Adipose tissue (tissue), 3 donors: ENCODE results near the gene PIP4K2C. TPM values are rescaled to one million over a fixed set of nuclear protein-coding genes. Genes with fewer than 3 reads are reported as not detected.
"Not testable (repeated sequence)": the region's sequence is repeated elsewhere in the genome, so short reads cannot be mapped to it uniquely, and the experiment has no call there.

ENCODE experiments used
- H3K27ac ChIP-seq: one replicate; pipeline ENCODE4 v1.5.1; 2013; ENCODE audit warnings: low read depth, low read length
- WGBS, 3 donors: extraction: QIAGEN DNeasy Blood & Tissue Kit; methylation state at CpG; one replicate each; pipeline ENCODE4 v1.1.7; 2013; 5-methylcytosine and 5-hydroxymethylcytosine counted together
- polyA plus RNA-seq, 3 donors: library from polyadenylated mRNA; stranded (reverse); fragments of 200-250 nt; gene quantifications; one replicate each; pipeline ENCODE4 v1.2.3, GENCODE V29; 2013
- donor health status: healthy with polysubstance abuse.
- donor health status: Bipolar disorder and iron deficiency.
- donor health status: healthy.

PIP4K2C gene
- polyA plus RNA-seq, 3 donors, result 8.8 to 10.2 (median 10.1) TPM

DNA sequence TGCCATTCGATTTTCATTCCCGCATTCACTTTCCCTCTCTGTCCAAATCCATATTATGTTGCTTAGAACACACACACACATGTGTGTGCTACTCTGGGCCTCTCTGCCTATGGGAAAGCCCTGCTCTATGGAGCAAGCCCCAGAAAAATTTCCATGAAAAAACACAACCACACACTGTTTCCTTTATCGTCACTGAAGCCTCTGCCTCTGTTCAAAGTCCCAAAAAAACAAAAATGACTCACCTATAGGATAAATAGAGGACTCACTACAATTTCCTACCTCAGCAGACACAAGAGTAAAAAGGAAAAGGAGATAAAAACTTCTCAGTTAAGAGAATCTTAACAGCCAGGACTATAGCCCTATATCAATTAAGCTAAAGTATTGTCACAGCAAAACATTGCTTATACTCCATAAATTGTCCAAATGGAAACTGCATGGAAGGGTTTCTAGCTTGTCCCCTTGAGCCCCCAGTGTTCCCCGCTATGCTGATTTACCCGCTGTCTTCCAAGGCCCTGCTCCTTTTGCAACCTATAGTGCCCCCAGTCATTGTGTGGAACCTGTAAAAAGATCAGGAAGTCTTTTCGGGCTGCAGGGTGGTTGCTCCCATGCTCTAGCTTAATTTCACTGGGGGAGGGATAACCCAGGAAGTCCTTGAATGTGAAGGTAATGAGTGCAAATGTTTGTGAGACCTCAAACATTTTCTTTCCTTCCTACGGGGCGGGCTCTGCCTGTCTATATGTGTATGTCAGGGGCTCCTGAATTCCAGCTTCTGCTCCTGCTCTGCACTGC is 11.1 kb upstream of the PIP4K2C start:
- 80 to 89% (median 88%) methylated on average over 8 of the region's 8 CpGs for WGBS, 3 donors
- H3K27ac ChIP-seq, result no peak overlapping the region

DNA sequence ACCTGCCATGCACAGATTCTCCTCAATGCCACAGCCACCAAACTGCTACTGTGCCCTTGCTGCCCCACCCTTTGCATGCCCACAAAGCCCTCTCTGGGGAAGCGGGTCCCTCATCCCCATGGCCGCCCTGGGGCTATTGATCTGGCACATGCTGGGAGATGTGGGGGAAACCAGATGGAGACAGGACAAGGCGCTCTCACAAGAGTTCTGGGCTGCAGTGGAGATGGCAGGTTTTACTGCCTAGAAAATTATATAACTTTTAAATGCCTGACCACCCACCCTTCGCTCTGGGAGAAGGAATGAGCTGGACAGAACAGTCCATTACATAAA is 10.6 kb upstream of the PIP4K2C start:
- WGBS, 3 donors, result 83 to 93% (median 93%) methylated on average over 4 of the region's 4 CpGs
- H3K27ac ChIP-seq, result no peak overlapping the region

DNA sequence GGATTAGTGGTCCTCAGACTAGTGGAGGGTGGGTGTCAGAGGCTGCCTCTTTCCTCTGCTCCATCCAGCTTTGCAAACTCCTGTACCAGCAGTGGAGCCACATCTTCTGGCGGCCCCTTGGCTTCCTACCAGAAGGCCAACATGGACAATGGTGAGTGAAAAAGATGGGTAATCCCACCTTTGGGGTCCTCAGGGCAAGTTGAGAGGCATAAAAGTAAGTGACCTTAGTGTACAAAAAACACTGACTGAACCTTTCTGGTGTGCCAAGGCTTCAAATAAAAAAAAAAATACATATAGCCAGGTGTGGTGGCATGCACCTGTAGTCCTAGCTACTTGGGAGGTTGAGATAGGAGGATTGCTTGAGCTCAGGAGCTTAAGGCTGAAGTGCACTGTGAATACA is 9.2 kb upstream of the PIP4K2C start:
- 84 to 92% (median 90%) methylated on average over 1 of the region's 1 CpG for WGBS, 3 donors
- H3K27ac ChIP-seq, result no peak overlapping the region

DNA sequence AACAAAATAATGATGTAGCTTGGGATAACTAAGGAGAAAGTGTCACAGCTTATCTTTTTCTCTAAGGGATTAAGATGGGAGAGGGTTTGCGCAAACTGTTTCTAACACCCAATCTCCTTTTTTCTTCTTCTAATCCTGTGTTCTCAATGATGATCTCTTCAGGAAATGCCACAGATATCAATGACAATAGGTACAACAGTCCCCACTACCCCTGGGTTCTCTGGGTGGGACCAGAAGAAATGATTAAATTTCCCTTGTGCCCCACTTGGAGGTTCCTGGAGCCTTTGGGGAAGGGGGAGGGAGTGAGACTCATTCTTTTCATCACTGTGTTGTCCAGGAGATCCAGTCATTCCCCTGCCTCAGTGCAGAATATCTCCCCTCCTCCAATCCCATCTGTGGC is 8.6 kb upstream of the PIP4K2C start:
- WGBS, 3 donors, result 97 to 100% (median 100%) methylated on average over 1 of the region's 1 CpG

DNA sequence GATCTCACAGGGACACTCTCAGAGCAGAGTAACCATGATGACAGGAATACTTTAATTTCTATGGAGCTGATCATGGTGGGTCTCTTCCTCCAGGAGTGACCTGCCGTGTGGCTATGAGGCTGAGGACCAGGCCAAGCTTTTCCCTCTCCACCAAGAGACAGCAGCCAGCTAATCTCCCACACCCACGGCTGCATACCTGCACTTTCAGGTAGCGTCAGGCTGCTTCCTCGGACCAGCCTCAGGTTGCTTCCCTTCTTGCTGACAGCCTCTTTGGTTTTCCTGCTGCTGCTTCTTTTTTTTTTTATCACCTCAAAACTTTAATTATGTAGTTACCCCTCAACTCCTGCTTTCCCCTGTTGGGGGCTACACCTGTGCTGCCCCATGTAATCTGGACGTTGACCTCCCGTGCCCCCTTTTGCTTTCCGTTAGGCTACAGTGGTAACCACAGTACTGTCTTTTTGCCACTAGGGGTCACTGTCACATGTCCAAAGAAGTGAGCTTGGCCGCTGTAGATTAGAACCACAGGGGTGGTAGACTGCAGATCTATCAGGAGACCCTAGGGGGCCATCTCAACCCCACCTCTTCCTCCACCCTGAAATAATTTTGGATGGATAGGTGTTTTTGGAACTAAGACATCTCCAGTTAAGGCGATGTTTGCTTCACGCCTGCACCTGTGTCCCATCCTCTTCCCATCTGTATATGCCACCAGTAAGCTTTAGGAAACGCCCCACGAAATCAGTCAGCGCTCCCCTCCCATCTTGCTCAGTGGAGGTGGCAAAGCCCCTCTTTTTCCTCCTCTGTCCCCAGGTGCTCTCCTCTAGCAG is 7.8 kb upstream of the PIP4K2C start:
- WGBS, 3 donors, result 45 to 49% (median 47%) methylated on average over 13 of the region's 13 CpGs
- H3K27ac ChIP-seq, result no peak overlapping the region

More for the DNA sequence above, 8.6 kb upstream of the PIP4K2C start:
- no peak overlapping the region for H3K27ac ChIP-seq

DNA sequence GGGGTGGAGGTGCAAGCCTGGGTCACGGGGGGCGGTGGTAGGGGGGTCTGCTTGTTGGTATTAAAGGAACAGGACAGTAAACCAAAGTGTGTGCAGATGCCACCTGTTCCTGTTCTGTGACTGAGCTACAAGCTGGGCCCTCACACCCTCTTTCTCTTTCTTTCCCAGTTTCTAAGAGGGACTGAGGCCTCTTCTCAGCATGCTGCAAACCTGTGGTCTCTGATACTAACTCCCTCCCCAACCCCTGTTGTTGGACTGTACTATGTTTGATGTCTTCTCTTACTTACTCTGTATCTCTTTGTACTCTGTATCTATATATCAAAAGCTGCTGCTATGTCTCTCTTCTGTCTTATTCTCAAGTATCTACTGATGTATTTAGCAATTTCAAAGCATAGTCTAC is 6.9 kb upstream of the PIP4K2C start:
- H3K27ac ChIP-seq, result no peak overlapping the region
- 86 to 100% (median 98%) methylated on average over 2 of the region's 2 CpGs for WGBS, 3 donors

DNA sequence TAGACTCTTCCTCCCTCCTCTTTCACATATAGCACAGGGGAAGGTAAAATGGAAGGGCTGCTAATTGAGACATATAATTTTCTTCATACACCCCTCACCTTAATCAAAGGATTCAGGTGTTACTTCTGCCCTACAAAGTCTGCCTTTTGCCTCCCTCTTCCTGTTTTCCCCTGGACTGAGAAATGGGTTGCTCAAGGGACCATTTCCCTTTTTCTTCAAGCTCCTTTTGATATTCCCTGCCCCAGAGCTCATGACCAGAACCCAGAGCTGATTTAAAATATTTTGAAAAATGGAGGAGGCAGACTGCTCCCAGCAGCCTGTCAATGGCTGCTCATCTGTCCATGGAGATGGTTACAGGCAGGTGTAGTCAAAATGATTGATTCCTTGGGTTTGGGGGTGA is 6.3 kb upstream of the PIP4K2C start:
- no peak overlapping the region for H3K27ac ChIP-seq

DNA sequence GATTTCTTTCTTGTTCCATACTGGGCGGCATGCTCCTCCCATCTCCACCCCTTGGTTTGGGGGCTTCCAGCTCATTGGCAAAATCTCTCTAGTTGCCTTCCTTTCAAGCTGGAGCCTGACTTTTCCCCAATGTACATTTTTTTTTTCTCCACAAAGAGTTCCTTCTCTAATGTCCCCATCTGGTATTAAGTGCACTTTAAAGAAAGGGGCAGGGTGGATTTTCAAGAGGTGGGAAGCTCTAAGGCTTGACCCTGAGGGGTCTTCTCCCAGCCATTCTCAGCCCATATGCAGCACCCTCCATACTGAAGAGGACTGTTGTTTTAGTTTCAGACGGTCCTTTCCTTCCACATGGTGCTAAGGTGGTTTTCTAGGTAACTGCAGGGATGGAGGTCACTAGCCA is 5.8 kb upstream of the PIP4K2C start:
- 68 to 81% (median 80%) methylated on average over 2 of the region's 2 CpGs for WGBS, 3 donors
- no peak overlapping the region for H3K27ac ChIP-seq

DNA sequence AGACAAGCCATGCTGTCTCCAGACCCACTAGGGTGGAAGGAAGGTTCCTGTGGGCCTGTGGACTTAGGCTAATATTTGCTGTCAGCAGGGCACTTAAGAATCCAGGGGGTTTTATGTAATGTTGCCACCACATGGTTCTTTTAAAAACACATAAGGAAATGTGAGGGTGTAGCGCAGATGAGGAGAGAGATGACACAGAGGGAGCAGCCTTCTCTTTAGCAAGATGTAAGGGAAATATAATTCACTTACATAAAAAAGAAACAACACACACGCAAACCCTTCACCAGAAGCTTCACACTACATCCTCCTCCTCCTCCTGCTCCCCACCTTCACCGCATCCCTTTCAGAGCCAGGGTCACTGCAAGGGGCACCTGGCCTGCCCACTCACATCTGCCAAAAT is 4.9 kb upstream of the PIP4K2C start:
- WGBS, 3 donors, result 91 to 97% (median 91%) methylated on average over 3 of the region's 3 CpGs
- H3K27ac ChIP-seq, result no peak overlapping the region

DNA sequence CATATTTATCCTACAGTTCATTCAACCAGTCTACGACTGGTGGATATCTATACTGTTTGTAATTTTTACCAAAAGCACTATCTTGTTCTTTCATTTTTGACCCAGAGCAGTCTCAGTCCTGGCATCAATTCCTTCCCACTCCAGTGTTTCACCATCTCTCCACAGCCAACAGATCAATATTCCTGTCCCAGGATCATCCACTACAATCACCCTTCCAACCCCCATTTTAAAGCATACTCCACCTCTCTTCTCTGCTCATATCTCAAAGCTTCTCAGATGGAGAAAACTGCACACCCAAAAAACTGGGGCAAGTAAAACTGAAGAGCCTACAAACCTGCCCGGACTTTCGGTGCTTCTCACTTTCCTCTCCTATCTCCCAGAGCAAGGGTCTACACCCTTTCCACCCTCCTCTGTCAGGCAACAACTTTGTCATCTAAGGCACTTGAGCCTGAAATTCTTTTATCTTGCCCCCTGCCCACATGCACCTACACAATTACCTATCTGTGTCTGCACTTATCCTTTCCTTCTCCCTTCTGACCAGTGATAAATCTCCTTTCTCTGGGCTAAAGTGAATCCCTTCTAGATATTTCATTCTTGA is 4.1 kb upstream of the PIP4K2C start:
- H3K27ac ChIP-seq, result no peak overlapping the region
- 76 to 91% (median 89%) methylated on average over 3 of the region's 3 CpGs for WGBS, 3 donors

DNA sequence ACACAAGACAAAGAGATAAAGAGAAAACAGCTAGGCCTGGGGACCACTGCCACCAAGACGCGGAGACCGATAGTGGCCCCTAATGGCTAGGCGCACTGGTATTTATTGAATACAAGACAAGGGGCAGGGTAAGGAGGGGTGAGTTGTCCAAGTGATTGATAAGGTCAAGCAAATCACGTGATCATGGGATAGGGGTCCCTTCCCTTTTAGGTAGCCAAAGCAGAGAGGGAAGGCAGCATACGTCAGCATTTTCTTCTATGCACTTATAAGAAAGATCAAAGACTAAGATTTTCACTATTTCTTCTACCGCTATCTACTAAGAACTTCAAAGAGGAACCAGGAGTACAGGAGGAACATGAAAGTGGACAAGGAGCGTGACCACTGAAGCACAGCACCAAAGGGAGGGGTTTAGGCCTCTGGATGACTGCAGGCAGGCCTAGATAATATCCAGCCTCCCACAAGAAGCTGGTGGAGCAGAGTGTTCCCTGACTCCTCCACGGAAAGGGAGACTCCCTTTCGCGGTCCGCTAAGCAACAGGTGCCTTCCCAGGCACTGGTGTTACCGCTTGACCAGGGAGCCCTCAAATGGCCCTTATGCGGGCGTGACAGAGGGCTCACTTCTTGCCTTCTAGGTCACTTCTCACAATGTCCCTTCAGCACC is 1.9 kb upstream of the PIP4K2C start:
- WGBS, 3 donors, result 87 to 91% (median 88%) methylated on average over 15 of the region's 15 CpGs
- H3K27ac ChIP-seq, result not testable (repeated sequence)

DNA sequence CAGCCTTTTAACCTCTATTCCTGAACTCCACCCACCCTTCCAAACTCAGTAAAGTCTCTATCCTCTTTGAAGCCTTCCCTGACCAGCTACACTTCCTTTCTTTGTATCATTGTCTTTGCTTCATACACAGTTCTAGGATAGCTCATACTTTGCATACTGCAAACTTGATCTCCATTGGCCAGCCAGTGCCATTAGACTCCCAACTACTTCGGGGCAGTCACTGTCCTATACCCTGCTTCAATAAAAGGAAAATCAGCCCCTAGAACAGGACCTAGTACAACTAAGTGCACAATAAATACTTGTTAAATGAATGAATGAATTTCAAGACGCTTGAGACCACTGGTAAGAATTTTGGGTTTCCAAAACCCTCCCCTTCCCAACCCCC is 521 bp upstream of the PIP4K2C start:
- H3K27ac ChIP-seq, result no peak overlapping the region
- WGBS, 3 donors, result 18 to 25% (median 19%) methylated on average over 2 of the region's 2 CpGs

DNA sequence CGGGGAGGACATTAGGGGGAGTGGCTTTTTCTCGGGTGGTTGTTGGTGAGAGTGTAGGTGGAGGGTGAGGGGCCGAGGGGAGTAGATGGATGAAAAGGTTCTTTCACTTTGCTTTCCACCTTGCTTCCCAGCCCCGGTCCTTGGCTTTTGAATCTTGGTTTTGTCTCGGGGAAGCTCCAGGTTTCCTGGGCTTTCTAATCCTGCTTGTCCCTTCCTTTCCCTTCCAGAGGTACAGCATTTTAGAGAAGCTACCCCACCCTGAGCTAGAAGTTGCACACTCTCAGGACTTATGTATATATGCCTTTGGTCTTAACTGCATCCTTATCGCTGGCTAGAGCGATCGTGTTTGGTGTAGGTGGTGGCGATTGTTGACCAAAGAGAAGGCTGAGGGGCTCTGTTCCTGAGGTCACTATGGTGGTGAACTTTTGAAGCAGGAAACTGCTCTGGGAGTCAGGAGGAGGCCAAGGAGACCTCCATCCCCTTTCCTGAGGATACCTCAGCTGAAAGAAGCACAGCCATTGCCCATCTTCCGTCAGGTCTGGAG is 862 bp downstream of the PIP4K2C start:
- 18 to 54% (median 48%) methylated on average over 10 of the region's 10 CpGs for WGBS, 3 donors
- no peak overlapping the region for H3K27ac ChIP-seq

DNA sequence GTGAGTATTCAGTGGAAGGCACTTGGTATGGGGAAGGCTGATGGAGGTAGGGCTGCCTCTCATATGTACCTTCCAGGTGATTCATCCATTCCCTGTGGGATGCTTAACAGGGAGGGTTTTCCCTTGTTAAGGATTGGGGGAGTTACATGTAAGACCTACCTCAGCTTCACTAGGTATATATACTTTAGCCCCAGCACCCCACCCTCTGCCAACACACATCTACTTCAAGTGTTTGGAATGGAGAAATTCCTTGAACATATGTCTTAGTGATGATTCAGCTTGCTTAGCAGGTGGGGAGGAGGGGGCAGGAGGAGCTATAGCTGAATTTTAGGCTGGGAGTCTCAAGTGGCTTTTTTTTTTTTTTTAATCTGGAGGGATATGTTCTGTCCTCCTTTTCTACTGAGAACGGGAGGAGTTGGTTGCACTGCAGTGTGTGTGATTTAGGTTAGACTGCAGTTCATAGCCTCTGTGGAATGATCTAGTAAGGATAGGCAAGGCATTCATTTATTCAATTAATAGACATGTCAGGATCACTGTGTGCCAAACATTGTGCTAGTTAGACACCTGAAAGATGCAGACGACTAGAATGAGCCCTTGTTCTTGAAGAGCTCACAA is 1.7 kb downstream of the PIP4K2C start:
- WGBS, 3 donors, result 76 to 88% (median 76%) methylated on average over 2 of the region's 2 CpGs
- H3K27ac ChIP-seq, result no peak overlapping the region

DNA sequence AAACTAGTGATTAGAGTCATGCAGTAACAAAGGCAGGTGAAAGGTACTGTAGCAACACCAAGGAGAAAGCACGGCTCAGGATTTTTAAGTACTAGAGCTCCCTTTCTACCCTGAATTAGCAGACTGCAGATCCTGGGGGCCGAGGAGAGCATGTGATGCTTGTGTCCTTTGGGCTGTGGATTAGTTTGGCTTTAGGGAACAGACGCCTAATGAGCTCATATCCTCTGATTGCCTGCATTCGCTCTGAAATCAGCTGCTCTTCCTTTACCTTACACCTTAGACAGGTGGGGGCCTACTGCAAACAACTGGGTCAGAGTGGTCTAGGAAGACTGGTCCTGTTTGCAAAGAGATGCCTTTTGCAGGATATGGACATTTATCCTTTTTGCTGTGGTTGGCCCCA is 2.2 kb downstream of the PIP4K2C start:
- WGBS, 3 donors, result 77 to 85% (median 82%) methylated on average over 4 of the region's 4 CpGs
- no peak overlapping the region for H3K27ac ChIP-seq

DNA sequence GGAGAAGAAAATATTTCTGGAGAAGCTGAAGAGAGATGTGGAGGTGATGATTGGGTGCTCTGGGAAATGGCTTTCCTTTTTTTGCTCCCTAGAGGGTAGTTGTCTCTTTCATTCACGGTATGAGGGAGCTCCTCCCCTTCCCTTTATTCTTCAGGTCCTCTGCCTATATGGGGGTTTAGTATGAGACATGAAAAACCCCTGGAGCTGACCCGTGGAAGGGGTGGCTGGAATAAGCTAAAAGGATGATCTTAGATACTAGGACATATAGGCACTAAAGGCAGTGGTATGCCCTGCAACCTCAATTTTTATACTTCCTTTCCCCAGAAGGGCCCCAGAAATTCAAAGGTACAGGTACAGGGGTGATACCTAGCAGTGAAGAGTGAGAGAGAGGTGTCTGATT is 9.4 kb downstream of the PIP4K2C start:
- 70 to 84% (median 77%) methylated on average over 2 of the region's 2 CpGs for WGBS, 3 donors
- H3K27ac ChIP-seq, result no peak overlapping the region

DNA sequence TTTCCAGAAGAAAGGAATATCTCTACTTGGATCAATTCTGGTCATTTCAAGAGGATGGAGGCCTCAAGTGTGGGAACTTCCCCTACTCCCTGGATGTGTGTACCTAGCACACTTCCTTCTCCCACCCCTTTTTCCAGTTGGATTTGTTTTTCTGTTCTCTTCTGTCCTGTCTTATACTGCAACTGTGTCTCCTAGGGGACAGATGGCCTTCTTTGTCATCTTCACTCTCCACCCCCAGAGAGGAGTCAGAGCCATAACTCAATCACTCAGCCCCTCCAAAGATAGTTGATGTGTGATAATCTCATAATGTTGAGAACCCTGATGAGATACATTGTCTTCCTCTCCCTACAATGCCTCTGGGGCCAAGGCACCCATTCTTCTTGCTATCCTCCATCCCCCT is 11.6 kb downstream of the PIP4K2C start:
- H3K27ac ChIP-seq, result no peak overlapping the region

DNA sequence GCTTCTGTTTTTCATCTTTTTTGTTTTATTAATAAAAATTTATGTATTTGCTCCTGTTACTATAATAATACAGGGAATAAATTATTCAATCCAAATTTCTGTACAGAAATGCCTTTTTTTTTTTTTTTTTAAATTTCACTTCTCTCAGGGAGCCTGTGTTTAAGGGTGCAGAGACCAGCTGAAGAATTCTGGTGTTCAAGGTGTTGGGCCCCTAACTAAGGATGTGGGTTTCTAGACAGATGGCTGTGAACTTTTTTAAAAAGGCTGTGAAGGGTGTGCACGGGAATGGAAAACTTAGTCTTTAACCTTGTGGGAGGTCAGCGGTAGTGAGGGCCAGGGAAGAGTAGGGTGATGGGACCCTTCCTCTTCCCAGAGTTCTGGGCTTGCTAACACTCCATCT is 12.3 kb downstream of the PIP4K2C start:
- H3K27ac ChIP-seq, result no peak overlapping the region
- whole genome bisulfite sequencing, 3 donors, result 55 to 73% (median 58%) methylated on average over 2 of the region's 2 CpGs
